Fibroblast of the aortic adventitia (primary cell): Measurements from ENCODE around the gene OR51F1. TPM values are rescaled to one million over a fixed set of nuclear protein-coding genes. Genes with fewer than 3 reads are reported as not detected.
"Not testable (repeated sequence)": the region's sequence is repeated elsewhere in the genome, so short reads cannot be mapped to it uniquely, and the experiment has no call there.

ENCODE experiments used
- DNase-seq: peaks from one replicate; pipeline ENCODE4 v3.0.0-alpha.2; 2010; ENCODE audit warnings: low read depth
- H3K4me3 ChIP-seq: 2 replicates; pipeline ENCODE4 v1.5.1; 2011; ENCODE audit warnings: low read depth, mild to moderate bottlenecking, control low read depth, low read length, moderate library complexity
- total RNA-seq: library from RNA; depleted of rRNA; stranded (reverse); fragments of >200 nt; gene quantifications from 2 replicates; pipeline ENCODE4 v1.2.3, GENCODE V29; 2012; ENCODE audit warnings: low replicate concordance
- TF ChIP-seq, protein P1 (sequence below): IDR thresholded peaks from 2 replicates; pipeline ENCODE4 v1.5.1; 2011; ENCODE audit warnings: mild to moderate bottlenecking, low read length, control low read depth, inconsistent platforms; ENCODE audit not compliant: insufficient read depth

Gene OR51F1, protein sequence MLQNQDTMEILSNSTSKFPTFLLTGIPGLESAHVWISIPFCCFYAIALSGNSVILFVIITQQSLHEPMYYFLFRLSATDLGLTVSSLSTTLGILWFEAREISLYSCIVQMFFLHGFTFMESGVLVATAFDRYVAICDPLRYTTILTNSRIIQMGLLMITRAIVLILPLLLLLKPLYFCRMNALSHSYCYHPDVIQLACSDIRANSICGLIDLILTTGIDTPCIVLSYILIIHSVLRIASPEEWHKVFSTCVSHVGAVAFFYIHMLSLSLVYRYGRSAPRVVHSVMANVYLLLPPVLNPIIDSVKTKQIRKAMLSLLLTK
- not detected in 2 replicates for total RNA-seq

DNA sequence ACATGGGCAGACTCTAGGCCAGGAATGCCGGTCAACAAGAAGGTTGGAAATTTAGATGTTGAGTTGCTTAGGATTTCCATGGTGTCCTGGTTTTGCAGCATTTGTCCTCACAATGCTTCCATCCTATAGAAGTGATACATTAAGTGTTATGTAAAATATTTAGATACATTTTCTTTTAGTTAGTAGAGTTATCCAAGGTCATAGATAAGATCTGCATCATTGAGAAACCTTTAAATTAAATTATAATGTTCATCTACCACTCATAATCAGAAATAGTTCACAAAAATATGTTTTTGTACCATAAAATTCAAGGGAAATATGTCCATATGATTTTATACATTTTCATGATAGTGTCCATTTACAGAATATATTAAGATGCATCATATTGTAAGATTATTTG lies at the start of gene OR51F1:
TSS of gene OR51F1 (minus strand) at position 101 of the 400 bp plus-strand sequence. CDS start at position 101, 0 bp downstream.
- TF ChIP-seq, protein P1, sequence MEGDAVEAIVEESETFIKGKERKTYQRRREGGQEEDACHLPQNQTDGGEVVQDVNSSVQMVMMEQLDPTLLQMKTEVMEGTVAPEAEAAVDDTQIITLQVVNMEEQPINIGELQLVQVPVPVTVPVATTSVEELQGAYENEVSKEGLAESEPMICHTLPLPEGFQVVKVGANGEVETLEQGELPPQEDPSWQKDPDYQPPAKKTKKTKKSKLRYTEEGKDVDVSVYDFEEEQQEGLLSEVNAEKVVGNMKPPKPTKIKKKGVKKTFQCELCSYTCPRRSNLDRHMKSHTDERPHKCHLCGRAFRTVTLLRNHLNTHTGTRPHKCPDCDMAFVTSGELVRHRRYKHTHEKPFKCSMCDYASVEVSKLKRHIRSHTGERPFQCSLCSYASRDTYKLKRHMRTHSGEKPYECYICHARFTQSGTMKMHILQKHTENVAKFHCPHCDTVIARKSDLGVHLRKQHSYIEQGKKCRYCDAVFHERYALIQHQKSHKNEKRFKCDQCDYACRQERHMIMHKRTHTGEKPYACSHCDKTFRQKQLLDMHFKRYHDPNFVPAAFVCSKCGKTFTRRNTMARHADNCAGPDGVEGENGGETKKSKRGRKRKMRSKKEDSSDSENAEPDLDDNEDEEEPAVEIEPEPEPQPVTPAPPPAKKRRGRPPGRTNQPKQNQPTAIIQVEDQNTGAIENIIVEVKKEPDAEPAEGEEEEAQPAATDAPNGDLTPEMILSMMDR = no peak
- no peak within 1 kb of the TSS for H3K4me3 ChIP-seq
- no peak for DNase-seq

DNA sequence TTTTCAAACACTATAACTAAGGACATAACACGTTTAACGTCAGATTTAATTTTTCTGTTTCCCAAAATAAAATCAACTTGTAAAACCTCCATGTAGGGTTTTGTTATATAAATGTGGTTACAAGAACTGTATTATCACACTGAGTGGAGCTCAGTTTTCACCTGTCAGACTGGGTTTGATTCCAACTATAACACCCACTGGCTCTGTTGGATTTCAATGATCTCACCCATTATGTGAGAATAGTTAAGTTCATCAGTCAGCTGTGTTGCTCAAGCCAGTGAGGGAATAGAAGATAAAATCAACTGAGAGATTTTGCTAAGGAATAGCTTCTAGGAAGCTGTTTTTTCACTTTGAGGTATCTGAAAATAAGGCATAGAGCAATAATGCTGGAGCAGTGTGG lies 39.5 kb upstream of the OR51F1 start:
- H3K4me3 ChIP-seq = no peak overlapping the region
- TF ChIP-seq, protein P1 = no peak
- DNase-seq = no peak

DNA sequence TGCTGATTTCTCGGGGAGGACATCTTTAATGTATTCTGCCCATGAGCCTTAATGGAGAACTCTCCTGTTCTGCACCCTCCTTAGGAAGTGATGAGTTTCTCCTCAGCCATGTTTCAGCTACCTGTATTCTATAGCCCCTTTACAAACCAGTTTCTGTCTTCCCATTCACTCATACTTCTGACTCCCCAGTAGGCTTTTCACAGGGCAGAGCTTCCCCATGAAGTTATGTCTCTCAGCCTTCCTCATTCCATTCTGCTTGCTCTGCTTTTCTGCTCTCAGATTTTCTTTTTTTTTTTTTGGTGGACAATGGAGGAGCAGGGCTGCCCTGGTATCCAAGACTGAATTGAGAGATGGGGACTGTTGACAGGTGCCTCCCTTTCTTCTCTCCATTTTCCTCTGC lies 38.7 kb upstream of the OR51F1 start:
- H3K4me3 ChIP-seq = no peak overlapping the region
- DNase-seq = no peak
- TF ChIP-seq, protein P1 = no peak

DNA sequence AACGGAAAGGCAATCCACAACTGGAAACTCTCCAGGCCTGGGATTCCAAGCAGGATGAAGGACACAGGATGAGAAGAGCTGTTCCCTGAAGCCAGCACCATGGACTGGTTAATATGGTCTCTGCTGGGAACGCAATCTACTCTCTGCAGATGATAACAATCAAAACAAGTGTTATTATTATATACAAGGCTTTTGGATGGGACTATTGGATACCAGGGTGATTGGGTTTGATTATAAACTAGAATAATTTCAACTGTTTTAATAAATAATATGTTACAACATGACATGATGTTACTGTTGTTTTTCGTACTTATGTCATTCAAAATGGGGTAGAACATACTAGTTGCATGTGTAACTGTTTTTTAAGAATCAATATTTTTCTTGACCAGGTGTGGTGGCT lies 34.5 kb upstream of the OR51F1 start, which contains the start of gene OR52R1:
TSS of gene OR52R1 (minus strand) at position 101 of the 400 bp plus-strand sequence. CDS start at position 101, 0 bp downstream.
- TF ChIP-seq, protein P1 = no peak
- no peak within 1 kb of the TSS for H3K4me3 ChIP-seq
- no peak for DNase-seq

DNA sequence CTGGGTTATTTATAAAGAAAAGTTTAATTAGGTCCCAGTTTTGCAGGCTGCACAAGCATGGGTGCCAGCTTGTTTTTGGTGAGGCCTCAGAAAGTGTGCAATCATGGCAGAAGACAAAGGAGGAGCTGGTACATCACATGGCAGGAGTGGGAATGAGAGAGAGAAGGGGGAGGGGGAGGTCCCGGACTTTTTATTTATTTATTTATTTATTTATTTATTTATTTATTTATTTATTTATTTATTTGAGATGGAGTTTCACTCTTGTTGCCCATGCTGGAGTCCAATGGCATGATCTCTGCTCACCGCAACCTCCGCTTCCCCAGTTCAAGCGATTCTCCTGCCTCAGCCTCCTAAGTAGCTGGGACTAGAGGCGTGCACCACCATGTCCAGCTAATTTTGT lies 31.6 kb upstream of the OR51F1 start:
- DNase-seq, H3K4me3 ChIP-seq: not testable (repeated sequence)

DNA sequence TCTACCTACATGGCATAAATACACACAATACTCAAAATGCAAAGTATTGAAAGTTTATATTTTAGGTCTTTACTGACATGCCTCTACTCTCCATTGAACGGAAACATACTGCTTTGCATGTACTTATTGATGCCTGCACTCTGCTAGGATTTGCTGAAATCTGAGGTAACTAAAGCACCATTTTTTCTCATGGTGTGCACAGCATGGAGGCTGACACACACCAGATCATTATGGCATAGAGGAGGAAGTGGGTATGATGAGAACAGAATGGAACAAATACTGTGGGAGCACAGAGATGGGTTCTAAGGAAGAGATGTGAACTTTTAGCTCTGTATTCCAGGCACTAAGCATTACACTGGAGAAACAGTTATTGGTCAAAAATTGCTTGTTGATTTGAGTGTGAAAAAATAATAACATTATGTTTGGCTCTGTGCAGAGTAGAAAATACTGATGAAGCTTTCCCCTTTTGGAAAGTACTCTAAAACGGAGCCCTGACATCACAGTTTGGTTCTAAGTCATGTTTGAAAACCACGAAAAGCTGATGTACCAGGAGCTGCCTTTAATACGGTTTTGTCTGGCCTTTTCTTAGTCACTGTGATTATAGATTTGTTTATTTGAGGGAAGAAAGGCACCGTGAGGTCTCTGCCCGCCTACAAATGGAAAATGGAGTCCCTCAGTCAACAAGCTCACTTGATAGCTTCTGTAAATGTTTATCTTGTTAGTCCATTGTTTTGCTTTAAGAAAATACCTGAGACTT lies 28.9 kb upstream of the OR51F1 start:
- DNase-seq = no peak
- no peak overlapping the region for H3K4me3 ChIP-seq
- TF ChIP-seq, protein P1 = no peak

DNA sequence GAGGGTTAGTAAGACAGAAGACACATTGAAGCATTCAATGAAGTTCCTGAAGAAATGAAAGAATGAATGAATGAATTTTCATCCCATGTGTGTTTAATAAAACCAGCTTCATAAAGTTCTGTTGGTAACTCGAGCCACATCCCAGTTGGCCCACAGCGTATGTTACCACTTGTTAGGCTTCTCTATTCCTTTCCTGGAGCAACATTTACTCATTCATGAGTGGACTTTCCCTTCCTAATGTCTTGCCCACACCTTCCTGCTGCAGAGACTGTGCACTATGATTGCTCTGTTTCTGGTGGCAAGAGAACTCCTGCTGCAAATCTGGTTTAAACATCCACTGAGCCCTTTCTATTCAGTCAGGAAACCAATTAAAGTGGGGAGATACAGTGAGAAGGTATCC lies 27.5 kb upstream of the OR51F1 start:
- no peak for DNase-seq
- TF ChIP-seq, protein P1 = no peak
- no peak overlapping the region for H3K4me3 ChIP-seq
